Measurements from ENCODE around the gene RHAG. TPM values are rescaled to one million over a fixed set of nuclear protein-coding genes. Genes with fewer than 3 reads are reported as not detected.

RHAG gene
- total RNA-seq, 2 donors from 2014 or later, result 0.54 TPM; not detected in 1

- intact Hi-C loops (cut with DNase I), result no loop called here
- Histone ChIP-seq H3K36me3 (no peaks in the 10 kb centered on the region), H3K9ac (ENCODE audit: low read depth in 2 of 2, low read length in 2 of 2) (no peak overlapping the region), H3K4me1 (no peaks in the 10 kb centered on the region), H3K27me3 (no peaks in the 10 kb centered on the region), H3K4me3 (no peak overlapping the region), H3K27ac (no peak overlapping the region), H3K9me3 (no peaks in the 10 kb centered on the region)
- no peak for TF ChIP-seq CTCF (IDR thresholded peaks at IDR 0.05)
- no peak for DNase-seq
These were observed 78.4 kb downstream of the RHAG start for GRCh38 chr6:49558238-49558637.

- Histone ChIP-seq H3K4me1 (no peaks in the 10 kb centered on the region), H3K27ac (peak overlapping the region; percentile 74)
- TF ChIP-seq CTCF (IDR thresholded peaks at IDR 0.05), result no peak
These were observed 79.5 kb downstream of the RHAG start for GRCh38 chr6:49557177-49557576.

GRCh38 chr6:49556429-49556837 lies 80.2 kb downstream of the RHAG start:
- no peak for TF ChIP-seq CTCF (IDR thresholded peaks at IDR 0.05)
- peak; percentile 85 for DNase-seq
- Histone ChIP-seq H3K4me3 (no peak overlapping the region), H3K4me1 (no peaks in the 10 kb centered on the region), H3K9me3 (no peaks in the 10 kb centered on the region), H3K36me3 (no peaks in the 10 kb centered on the region), H3K27ac (peak overlapping the region; percentile 74), H3K27me3 (no peaks in the 10 kb centered on the region), H3K9ac (ENCODE audit: low read depth in 2 of 2, low read length in 2 of 2) (no peak overlapping the region)
- intact Hi-C loops (cut with DNase I), result no loop called here

More at GRCh38 chr6:49557177-49557576, 79.5 kb downstream of the RHAG start:
- no peak overlapping the region for H3K9ac ChIP-seq (ENCODE audit: low read depth in 2 of 2, low read length in 2 of 2)
- H3K4me3 ChIP-seq, result no peak overlapping the region
- intact Hi-C loops (cut with DNase I), result no loop called here
- no peaks in the 10 kb centered on the region for H3K9me3 ChIP-seq
- no peak for DNase-seq
- H3K36me3 ChIP-seq, result no peaks in the 10 kb centered on the region
- H3K27me3 ChIP-seq, result no peaks in the 10 kb centered on the region

- H3K9ac ChIP-seq (ENCODE audit: low read depth in 2 of 2, low read length in 2 of 2), result no peak overlapping the region
- H3K4me1 ChIP-seq, result no peaks in the 10 kb centered on the region
- intact Hi-C loops (cut with DNase I), result no loop called here
- TF ChIP-seq CTCF (IDR thresholded peaks at IDR 0.05), result no peak
- H3K27ac ChIP-seq, result peak overlapping the region; percentile 74
- no peaks in the 10 kb centered on the region for H3K36me3 ChIP-seq
- no peaks in the 10 kb centered on the region for H3K9me3 ChIP-seq
- no peak overlapping the region for H3K4me3 ChIP-seq
- no peak for DNase-seq
- H3K27me3 ChIP-seq, result no peaks in the 10 kb centered on the region
These were observed 80.7 kb downstream of the RHAG start for GRCh38 chr6:49555951-49556350.

Other genes with a start within 250 kb of the RHAG start
- gene MMUT, start 173.6 kb downstream of the RHAG start, total RNA-seq, result 10 to 100 TPM; 23.2 to 56.5 TPM
- 1 to 10 TPM; 3.7 to 3.9 TPM for gene CENPQ, start 173.5 kb downstream of the RHAG start, total RNA-seq
- gene GLYATL3, start 136.9 kb downstream of the RHAG start, total RNA-seq, result under 1 TPM in 1 of 2 donors, not detected in 1; 0.25 TPM
- 10 to 100 TPM; 10.4 to 11.2 TPM for gene C6orf141, start 86.2 kb downstream of the RHAG start, total RNA-seq
- not detected for gene CRISP2, start 76.7 kb upstream of the RHAG start, total RNA-seq
- gene CRISP3, start 107.5 kb upstream of the RHAG start, total RNA-seq, result not detected
- not detected for gene PGK2, start 150.4 kb upstream of the RHAG start, total RNA-seq
- not detected for gene CRISP1, start 229.7 kb upstream of the RHAG start, total RNA-seq